ENCODE results near the gene GLI3. TPM values are rescaled to one million over a fixed set of nuclear protein-coding genes. Genes with fewer than 3 reads are reported as not detected.

GLI3 gene
- total RNA-seq, 1 donor from 2014 or later, result 27.7 TPM

DNA sequence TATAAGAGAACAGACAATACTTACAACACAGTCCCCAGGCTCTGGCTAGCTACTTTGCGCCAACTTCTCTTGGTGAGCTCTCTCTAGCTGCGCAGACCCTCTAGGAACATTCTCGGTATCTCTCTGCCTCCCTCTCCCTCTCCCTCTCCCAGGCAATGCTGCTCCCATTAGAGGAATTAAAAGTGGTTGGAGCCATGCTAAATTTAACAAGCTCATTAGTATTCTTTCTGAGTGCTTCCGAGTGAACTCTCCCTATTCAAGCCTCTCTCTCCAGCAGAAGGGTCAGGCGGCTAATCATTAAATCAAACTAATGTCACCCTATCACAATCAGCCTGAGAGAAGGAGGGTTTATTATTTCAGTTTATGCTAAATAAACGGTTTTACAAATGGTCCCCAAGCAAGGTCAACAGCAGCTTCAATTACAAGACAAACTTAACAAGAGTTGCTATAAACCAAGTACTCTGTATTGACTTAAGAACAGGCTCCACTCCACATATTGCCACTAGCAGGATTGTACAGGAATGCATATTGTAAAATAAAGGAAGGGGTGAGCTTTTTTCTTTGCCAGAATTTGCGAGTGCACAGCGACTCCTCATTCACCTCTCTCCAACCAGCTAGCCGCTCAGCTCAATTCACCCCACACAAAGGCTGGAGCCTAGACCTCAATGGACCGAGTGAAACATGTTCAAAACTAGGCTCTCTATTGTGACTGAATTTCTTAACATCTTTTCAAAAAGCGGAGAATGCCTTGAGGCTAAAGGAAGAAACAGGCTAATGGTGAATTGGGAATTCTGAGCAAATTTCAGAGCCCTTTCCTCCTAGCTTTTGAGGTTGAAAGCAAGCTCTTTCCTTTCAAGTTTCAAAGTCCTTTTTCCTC is 84.4 kb downstream of the GLI3 start:
- no peak overlapping the region for H3K27ac ChIP-seq (ENCODE audit: low read depth, low read length)
- peaks cover 54% of the 10 kb centered on the region for H4K20me1 ChIP-seq (ENCODE audit: insufficient read depth, low read length)
- H3K27ac Mint-ChIP-seq (ENCODE audit: unreplicated experiment), result no peak overlapping the region
- H3K9me3 Mint-ChIP-seq (ENCODE audit: unreplicated experiment), result no peaks in the 10 kb centered on the region
- peaks cover 5% of the 10 kb centered on the region for H3K36me3 Mint-ChIP-seq (ENCODE audit: low read depth, unreplicated experiment)
- no peak for DNase-seq (ENCODE audit: low read depth)
- no peaks in the 10 kb centered on the region for H3K27me3 ChIP-seq (ENCODE audit: insufficient read depth, low read length)
- no peak for FAIRE-seq
- no peaks in the 10 kb centered on the region for H3K9me3 ChIP-seq (ENCODE audit: insufficient read depth, low read depth, low read length)
- H3K27me3 Mint-ChIP-seq (ENCODE audit: low read depth, unreplicated experiment), result no peaks in the 10 kb centered on the region
- H3K9ac ChIP-seq (ENCODE audit: low read length), result no peak overlapping the region
- peaks cover 8% of the 10 kb centered on the region for H3K4me1 Mint-ChIP-seq (ENCODE audit: low read depth, unreplicated experiment)
- no peak overlapping the region for H3K4me3 ChIP-seq (ENCODE audit: insufficient read depth, low read depth, low read length)
- peaks cover 48% of the 10 kb centered on the region for H3K79me2 ChIP-seq (ENCODE audit: insufficient read depth, low read length)
- no peak overlapping the region for H3K4me3 Mint-ChIP-seq (ENCODE audit: unreplicated experiment)
- H2AFZ ChIP-seq (ENCODE audit: low read depth, low read length), result no peak overlapping the region
- peak overlapping the region; percentile 49 for H3K4me2 ChIP-seq (ENCODE audit: low read length)
- no peaks in the 10 kb centered on the region for H3K36me3 ChIP-seq (ENCODE audit: insufficient read depth, low read length)
- TF ChIP-seq, protein P1, sequence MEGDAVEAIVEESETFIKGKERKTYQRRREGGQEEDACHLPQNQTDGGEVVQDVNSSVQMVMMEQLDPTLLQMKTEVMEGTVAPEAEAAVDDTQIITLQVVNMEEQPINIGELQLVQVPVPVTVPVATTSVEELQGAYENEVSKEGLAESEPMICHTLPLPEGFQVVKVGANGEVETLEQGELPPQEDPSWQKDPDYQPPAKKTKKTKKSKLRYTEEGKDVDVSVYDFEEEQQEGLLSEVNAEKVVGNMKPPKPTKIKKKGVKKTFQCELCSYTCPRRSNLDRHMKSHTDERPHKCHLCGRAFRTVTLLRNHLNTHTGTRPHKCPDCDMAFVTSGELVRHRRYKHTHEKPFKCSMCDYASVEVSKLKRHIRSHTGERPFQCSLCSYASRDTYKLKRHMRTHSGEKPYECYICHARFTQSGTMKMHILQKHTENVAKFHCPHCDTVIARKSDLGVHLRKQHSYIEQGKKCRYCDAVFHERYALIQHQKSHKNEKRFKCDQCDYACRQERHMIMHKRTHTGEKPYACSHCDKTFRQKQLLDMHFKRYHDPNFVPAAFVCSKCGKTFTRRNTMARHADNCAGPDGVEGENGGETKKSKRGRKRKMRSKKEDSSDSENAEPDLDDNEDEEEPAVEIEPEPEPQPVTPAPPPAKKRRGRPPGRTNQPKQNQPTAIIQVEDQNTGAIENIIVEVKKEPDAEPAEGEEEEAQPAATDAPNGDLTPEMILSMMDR (IDR thresholded peaks at IDR 0.05; ENCODE audit: insufficient read depth, low read depth, low read length), result no peak
- TF ChIP-seq EZH2 (IDR thresholded peaks at IDR 0.05; ENCODE audit: insufficient read depth, low read length), result no peak
- H3K4me1 ChIP-seq (ENCODE audit: insufficient read depth, low read length), result no peaks in the 10 kb centered on the region

DNA sequence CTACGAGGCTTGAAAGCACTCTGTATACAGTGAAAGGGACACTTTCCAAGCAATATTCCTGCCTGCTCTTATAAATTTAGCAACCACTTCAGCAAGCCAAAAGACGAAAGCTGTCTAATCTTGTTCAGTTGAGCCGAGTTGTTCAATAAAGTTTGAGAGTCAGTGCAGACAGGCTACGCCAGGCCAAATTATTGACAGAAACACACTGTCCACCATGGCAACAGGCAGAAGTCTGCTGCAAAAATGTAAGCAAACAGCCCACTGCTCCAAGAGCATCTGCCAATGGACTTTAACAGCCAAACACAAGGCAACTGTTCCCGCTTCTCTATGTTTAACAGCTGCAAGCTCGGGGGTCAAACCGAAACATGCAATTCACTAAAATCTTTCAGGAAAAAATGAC is 85.7 kb downstream of the GLI3 start:
- no peak for FAIRE-seq
- H3K27me3 ChIP-seq (ENCODE audit: insufficient read depth, low read length), result no peaks in the 10 kb centered on the region
- Mint-ChIP-seq H3K27me3 (ENCODE audit: low read depth, unreplicated experiment) (no peaks in the 10 kb centered on the region), H3K9me3 (ENCODE audit: unreplicated experiment) (no peaks in the 10 kb centered on the region), H3K4me3 (ENCODE audit: unreplicated experiment) (no peak overlapping the region), H3K4me1 (ENCODE audit: low read depth, unreplicated experiment) (peaks cover 7% of the 10 kb centered on the region), H3K36me3 (ENCODE audit: low read depth, unreplicated experiment) (peaks cover 5% of the 10 kb centered on the region), H3K27ac (ENCODE audit: unreplicated experiment) (no peak overlapping the region)
- H3K79me2 ChIP-seq (ENCODE audit: insufficient read depth, low read length), result peaks cover 48% of the 10 kb centered on the region
- H3K4me2 ChIP-seq (ENCODE audit: low read length), result peak overlapping the region; percentile 49
- H3K9ac ChIP-seq (ENCODE audit: low read length), result no peak overlapping the region
- H3K4me1 ChIP-seq (ENCODE audit: insufficient read depth, low read length), result no peaks in the 10 kb centered on the region
- H2AFZ ChIP-seq (ENCODE audit: low read depth, low read length), result no peak overlapping the region
- no peaks in the 10 kb centered on the region for H3K36me3 ChIP-seq (ENCODE audit: insufficient read depth, low read length)
- H4K20me1 ChIP-seq (ENCODE audit: insufficient read depth, low read length), result peaks cover 46% of the 10 kb centered on the region
- H3K27ac ChIP-seq (ENCODE audit: low read depth, low read length), result no peak overlapping the region
- H3K9me3 ChIP-seq (ENCODE audit: insufficient read depth, low read depth, low read length), result no peaks in the 10 kb centered on the region
- DNase-seq (ENCODE audit: low read depth), result peak; percentile 14
- TF ChIP-seq, protein P1 (IDR thresholded peaks at IDR 0.05; ENCODE audit: insufficient read depth, low read depth, low read length), result no peak
- no peak for TF ChIP-seq EZH2 (IDR thresholded peaks at IDR 0.05; ENCODE audit: insufficient read depth, low read length)
- H3K4me3 ChIP-seq (ENCODE audit: insufficient read depth, low read depth, low read length), result no peak overlapping the region

DNA sequence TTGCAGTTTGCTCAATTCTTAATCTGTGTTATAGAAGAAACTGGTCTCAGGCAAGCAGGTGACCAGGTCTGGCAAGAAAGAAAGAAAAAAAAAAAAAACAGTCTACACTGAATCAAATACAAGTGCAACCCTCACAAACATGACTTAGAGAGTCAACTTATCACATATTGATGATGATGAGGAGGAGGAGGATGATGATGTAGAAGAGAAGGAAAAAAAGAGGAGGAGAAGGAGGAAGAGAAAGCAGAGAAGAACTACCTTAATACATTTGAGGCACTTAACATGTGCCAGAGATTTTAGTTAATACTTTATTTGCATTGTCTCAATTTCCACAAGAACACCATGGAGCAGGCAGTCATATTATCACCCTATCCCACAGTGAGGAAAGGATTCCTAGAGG is 91.5 kb downstream of the GLI3 start:
- no peak overlapping the region for H3K27ac Mint-ChIP-seq (ENCODE audit: unreplicated experiment)
- no peak for DNase-seq (ENCODE audit: low read depth)
- FAIRE-seq, result no peak
- Histone ChIP-seq H4K20me1 (ENCODE audit: insufficient read depth, low read length) (peaks cover 14% of the 10 kb centered on the region), H3K36me3 (ENCODE audit: insufficient read depth, low read length) (no peaks in the 10 kb centered on the region), H2AFZ (ENCODE audit: low read depth, low read length) (no peak overlapping the region), H3K4me2 (ENCODE audit: low read length) (no peak overlapping the region), H3K79me2 (ENCODE audit: insufficient read depth, low read length) (peaks cover 20% of the 10 kb centered on the region), H3K27ac (ENCODE audit: low read depth, low read length) (no peak overlapping the region), H3K4me3 (ENCODE audit: insufficient read depth, low read depth, low read length) (no peak overlapping the region), H3K27me3 (ENCODE audit: insufficient read depth, low read length) (no peaks in the 10 kb centered on the region), H3K9ac (ENCODE audit: low read length) (no peak overlapping the region), H3K9me3 (ENCODE audit: insufficient read depth, low read depth, low read length) (no peaks in the 10 kb centered on the region), H3K4me1 (ENCODE audit: insufficient read depth, low read length) (peaks cover 17% of the 10 kb centered on the region)
- no peaks in the 10 kb centered on the region for H3K27me3 Mint-ChIP-seq (ENCODE audit: low read depth, unreplicated experiment)
- H3K9me3 Mint-ChIP-seq (ENCODE audit: unreplicated experiment), result no peaks in the 10 kb centered on the region
- no peak overlapping the region for H3K4me3 Mint-ChIP-seq (ENCODE audit: unreplicated experiment)
- TF ChIP-seq, protein P1 (IDR thresholded peaks at IDR 0.05; ENCODE audit: insufficient read depth, low read depth, low read length), result no peak
- TF ChIP-seq EZH2 (IDR thresholded peaks at IDR 0.05; ENCODE audit: insufficient read depth, low read length), result no peak
- peaks cover 7% of the 10 kb centered on the region for H3K36me3 Mint-ChIP-seq (ENCODE audit: low read depth, unreplicated experiment)
- H3K4me1 Mint-ChIP-seq (ENCODE audit: low read depth, unreplicated experiment), result peaks cover 18% of the 10 kb centered on the region
